AG09319 (cell line): ENCODE data around the gene USP7.
"Not testable (repeated sequence)": the region's sequence is repeated elsewhere in the genome, so short reads cannot be mapped to it uniquely, and the experiment has no call there.

Source experiments
- DNase-seq: peaks from one replicate; pipeline ENCODE4 v3.0.0-alpha.2; 2010; ENCODE audit warnings: low read depth; ENCODE audit errors: extremely low read depth
- CTCF ChIP-seq: IDR thresholded peaks from 2 replicates; pipeline ENCODE4 v1.5.1; 2011; ENCODE audit warnings: low read depth, mild to moderate bottlenecking, inconsistent platforms, low read length, moderate library complexity

Gene USP7

DNA sequence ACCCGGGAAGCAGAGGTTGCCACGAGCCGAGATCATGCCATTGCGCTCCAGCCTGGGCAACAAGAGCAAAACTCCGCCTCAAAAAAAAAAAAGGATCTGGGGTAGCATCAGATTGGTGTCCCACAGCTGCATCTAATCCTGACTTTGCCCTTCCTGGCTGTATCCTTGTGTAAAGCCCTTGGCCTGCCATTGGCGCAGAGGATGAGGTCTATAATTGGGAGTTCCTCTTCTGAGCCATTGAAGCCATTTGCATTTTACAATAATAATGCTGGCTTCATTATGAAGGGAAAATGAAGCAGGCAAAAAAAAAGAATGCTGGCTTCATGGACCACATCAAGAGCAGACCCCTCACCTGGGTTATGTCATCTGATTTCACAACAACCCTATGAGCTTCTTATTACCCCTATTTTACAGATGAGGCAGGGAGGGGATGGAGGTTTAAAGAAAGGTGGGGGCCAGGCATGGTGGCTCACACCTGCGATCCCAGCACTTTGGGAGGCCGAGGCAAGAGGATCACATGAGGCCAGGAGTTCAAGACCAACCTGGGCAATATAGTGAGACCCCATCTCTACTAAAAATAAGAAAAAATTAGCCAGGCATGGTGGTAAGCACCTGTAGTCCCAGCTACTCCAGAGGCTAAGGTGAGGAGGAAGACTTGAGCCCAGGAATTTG, 82.7 kb downstream of the USP7 start:
- no peak for TF ChIP-seq CTCF

GRCh38 chr16:8878523-8878911, 85.2 kb downstream of the USP7 start:
- no peak for TF ChIP-seq CTCF
- DNase-seq = no peak

More for the DNA sequence above, 82.7 kb downstream of the USP7 start:
- DNase-seq = no peak

DNA sequence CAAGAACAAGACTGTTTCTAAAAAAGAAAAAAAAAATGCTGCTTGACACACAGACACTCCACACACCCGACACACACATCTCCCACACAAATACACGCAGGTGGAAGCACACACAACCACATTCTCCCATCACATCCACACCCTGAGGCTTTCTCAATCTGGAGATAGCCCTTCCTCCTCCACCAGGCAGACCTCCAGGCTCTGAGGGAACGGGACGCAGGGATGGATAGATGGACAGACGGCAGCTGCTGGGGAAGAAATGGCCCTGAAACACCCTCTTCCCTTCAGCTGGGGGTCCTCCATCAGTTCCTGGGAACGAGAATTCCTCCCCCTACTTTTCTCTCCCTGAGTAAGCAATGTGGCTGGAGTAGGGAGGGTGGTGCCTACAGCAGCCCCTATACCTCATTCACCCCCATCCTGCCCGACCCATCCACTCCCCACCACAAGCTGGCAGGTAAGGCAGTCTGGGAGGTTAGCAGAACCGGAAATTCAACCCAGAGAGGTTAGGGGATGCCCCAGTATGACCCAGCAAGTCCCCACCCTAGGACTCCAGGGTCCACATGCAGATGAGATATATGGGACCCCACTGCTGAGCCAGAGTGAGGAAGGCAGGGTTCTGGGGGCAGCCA, 85.7 kb downstream of the USP7 start:
- no peak for TF ChIP-seq CTCF
- no peak for DNase-seq

GRCh38 chr16:8875317-8875716, 88.4 kb downstream of the USP7 start:
- DNase-seq = not testable (repeated sequence)

DNA sequence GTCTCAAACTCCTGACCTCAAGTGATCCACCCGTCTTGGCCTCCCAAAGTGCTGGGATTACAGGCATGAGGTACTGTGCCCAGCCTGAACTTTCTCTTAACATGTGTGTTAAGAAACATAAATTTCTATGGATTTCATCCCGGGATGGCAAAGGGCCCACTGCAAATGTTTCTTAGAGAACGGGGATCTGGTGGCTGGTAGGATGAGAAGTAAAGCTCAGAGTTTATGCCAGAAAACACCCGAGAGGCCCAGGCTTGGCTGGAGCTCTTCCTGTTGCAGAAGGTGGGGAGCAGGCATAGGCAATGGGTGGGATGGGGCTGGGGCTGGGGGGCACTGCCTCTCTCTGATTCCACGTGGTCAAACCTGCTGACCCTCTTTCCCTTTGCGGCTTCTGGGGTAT, 89.3 kb downstream of the USP7 start:
- no peak for TF ChIP-seq CTCF
- DNase-seq = no peak

DNA sequence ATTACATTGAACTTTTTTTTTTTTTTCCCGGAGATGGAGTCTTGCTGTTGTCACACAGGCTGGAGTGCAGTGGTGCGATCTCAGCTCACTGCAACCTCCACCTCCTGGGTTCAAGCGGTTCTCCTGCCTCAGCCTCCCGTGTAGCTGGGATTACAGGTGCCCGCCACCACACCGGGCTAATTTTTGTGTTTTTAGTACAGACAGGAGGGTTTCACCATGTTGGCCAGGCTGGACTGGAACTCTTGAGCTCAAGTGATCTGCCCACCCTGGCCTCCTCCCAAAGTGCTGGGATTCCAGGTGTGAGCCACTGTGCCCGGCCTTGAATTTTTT, 89.9 kb downstream of the USP7 start:
- not testable (repeated sequence) for DNase-seq

GRCh38 chr16:8872967-8873865, 90.5 kb downstream of the USP7 start:
- DNase-seq = no peak

More at GRCh38 chr16:8872967-8873865, 90.5 kb downstream of the USP7 start:
- TF ChIP-seq CTCF = no peak
